Measurements from ENCODE around the gene BTNL9. TPM values are rescaled to one million over a fixed set of nuclear protein-coding genes. Genes with fewer than 3 reads are reported as not detected.
"Not testable (repeated sequence)": the region's sequence is repeated elsewhere in the genome, so short reads cannot be mapped to it uniquely, and the experiment has no call there.

The BTNL9 gene
- total RNA-seq, 1 donor from 2014 or later = 99.8 TPM

DNA sequence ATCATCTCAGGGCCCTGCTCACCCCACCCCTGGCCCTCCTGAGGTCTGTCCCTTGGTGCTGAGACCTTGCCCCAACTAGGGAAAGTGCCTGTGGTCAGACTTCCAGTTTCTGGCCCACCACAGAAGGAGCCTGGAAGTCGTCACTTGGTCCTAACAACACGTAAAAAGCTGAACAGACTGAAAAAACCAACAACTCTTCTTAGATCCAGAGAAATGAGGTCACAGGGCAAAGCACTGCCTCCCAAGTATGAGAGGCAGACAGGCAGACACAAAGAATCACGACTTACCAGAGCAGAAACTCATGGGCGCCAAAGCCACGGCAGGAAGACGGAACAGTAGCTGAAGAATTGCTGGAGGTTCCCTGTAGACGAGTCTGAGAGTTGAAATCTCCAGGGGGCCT, 52.4 kb downstream of the BTNL9 start:
- no peak overlapping the region for H3K27ac ChIP-seq
- H3K4me1 ChIP-seq = no peaks in the 10 kb centered on the region
- TF ChIP-seq, protein P1, sequence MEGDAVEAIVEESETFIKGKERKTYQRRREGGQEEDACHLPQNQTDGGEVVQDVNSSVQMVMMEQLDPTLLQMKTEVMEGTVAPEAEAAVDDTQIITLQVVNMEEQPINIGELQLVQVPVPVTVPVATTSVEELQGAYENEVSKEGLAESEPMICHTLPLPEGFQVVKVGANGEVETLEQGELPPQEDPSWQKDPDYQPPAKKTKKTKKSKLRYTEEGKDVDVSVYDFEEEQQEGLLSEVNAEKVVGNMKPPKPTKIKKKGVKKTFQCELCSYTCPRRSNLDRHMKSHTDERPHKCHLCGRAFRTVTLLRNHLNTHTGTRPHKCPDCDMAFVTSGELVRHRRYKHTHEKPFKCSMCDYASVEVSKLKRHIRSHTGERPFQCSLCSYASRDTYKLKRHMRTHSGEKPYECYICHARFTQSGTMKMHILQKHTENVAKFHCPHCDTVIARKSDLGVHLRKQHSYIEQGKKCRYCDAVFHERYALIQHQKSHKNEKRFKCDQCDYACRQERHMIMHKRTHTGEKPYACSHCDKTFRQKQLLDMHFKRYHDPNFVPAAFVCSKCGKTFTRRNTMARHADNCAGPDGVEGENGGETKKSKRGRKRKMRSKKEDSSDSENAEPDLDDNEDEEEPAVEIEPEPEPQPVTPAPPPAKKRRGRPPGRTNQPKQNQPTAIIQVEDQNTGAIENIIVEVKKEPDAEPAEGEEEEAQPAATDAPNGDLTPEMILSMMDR (IDR thresholded peaks at IDR 0.05) = no peak
- intact Hi-C loops (cut with DNase I) = no loop called here
- no peaks in the 10 kb centered on the region for H3K9me3 ChIP-seq
- no peaks in the 10 kb centered on the region for H3K27me3 ChIP-seq
- no peak for DNase-seq
- no peak overlapping the region for H3K4me3 ChIP-seq
- no peaks in the 10 kb centered on the region for H3K36me3 ChIP-seq
- no peak for ATAC-seq

- H3K27ac ChIP-seq; intact Hi-C loops (cut with DNase I); ATAC-seq; H3K4me3 ChIP-seq; H3K9me3 ChIP-seq; DNase-seq; H3K4me1 ChIP-seq; H3K36me3 ChIP-seq: not testable (repeated sequence)
- peaks cover 15% of the 10 kb centered on the region for H3K27me3 ChIP-seq
Measured at GRCh38 chr5:181095162-181095561, 55.1 kb downstream of the BTNL9 start.

GRCh38 chr5:181096721-181097382, 56.8 kb downstream of the BTNL9 start:
- ATAC-seq; H3K4me3 ChIP-seq; H3K27ac ChIP-seq; H3K4me1 ChIP-seq; DNase-seq; H3K9me3 ChIP-seq; intact Hi-C loops (cut with DNase I); H3K36me3 ChIP-seq: not testable (repeated sequence)
- peaks cover 18% of the 10 kb centered on the region for H3K27me3 ChIP-seq

GRCh38 chr5:181097383-181097753, 57.3 kb downstream of the BTNL9 start:
- intact Hi-C loops (cut with DNase I); H3K36me3 ChIP-seq; H3K4me3 ChIP-seq; H3K27ac ChIP-seq; H3K9me3 ChIP-seq; ATAC-seq; DNase-seq; H3K4me1 ChIP-seq: not testable (repeated sequence)
- H3K27me3 ChIP-seq = peaks cover 18% of the 10 kb centered on the region

DNA sequence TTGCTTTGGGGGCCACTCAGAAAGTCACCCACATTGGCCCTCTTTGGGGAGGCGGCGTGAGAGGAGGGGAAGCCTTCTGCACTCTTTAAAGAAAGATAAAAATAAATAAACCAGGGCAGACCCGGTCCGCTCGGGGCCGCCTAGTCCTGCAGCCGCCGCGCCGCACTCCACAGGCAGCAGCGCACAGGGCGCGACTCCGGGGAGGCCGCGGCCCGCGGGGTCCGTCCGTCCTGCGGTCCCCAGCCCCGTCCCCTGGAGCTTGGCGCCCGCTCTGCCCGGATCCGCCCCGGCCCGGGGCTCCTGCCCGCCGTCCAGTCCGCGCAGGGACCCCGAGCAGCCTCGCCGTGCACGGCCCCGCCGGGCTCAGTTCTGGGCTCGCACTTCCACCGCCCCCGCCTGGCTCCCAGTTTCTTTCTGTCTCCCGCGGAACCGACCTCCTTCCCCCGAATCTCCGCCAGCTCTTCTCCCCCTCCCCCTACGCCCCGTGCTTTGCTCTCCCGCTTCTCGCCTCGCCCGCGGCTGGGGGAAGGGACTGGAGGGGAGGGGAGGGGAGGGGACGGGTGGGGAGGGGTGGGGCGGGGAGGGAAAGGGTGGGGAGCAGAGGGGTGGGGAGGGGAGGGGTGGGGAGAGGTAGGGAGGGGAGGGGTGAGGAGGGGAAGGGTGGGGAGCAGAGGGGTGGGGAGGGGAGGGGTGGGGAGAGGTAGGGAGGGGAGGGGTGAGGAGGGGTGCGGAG, 57.9 kb downstream of the BTNL9 start:
- H3K36me3 ChIP-seq; DNase-seq; H3K4me1 ChIP-seq; intact Hi-C loops (cut with DNase I); H3K9me3 ChIP-seq; H3K27ac ChIP-seq; H3K4me3 ChIP-seq: not testable (repeated sequence)
- H3K27me3 ChIP-seq = peaks cover 18% of the 10 kb centered on the region
- ATAC-seq = peak; percentile 55

DNA sequence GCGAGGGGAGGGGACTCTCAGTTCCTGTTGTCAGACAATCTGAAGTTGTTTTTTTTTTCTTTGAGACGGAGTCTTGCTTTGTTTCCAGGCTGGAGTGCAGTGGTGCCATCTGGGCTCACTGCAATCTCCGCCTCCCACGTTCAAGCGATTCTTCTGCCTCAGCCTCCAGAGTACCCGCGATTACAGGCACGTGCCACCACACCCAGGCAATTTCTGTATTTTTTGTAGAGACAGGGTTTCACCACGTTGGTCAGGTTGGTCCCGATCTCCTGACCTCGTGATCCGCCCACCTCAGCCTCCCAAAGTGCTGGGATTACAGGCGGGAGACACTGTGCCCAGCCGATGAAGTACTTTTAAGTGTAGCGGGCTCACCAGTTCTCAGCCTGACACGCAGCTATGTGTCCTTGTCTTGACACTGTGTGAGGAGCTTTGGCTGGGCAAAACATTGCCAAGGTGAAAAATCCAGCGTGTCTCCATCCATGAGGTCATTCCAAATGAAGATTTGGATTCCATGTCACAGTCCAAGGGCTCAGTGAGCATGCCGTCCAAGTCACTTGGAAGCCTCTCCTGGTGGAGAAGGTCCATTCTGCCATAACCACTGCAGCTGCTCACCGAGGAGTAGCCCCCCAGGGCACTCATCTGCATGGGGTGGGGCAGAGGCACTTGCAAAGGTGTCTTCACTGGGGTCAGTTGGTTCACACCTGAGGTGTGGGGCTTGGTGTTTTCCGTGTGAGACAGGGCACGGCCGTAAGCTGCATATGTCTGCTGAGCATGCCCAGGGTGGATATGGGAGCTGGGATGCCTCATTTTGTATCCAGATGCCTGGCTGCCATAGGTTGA, 58.9 kb downstream of the BTNL9 start:
- H3K4me3 ChIP-seq = no peak overlapping the region
- peaks cover 18% of the 10 kb centered on the region for H3K27me3 ChIP-seq
- TF ChIP-seq, protein P1 (IDR thresholded peaks at IDR 0.05) = no peak
- H3K36me3 ChIP-seq = no peaks in the 10 kb centered on the region
- intact Hi-C loops (cut with DNase I) = no loop called here
- DNase-seq (peak; percentile 38), ATAC-seq (no peak)
- no peaks in the 10 kb centered on the region for H3K4me1 ChIP-seq
- H3K27ac ChIP-seq = no peak overlapping the region
- no peaks in the 10 kb centered on the region for H3K9me3 ChIP-seq

- no peak overlapping the region for H3K27ac ChIP-seq
- no peaks in the 10 kb centered on the region for H3K4me1 ChIP-seq
- no peak for ATAC-seq
- H3K36me3 ChIP-seq = no peaks in the 10 kb centered on the region
- no peaks in the 10 kb centered on the region for H3K9me3 ChIP-seq
- H3K4me3 ChIP-seq = no peak overlapping the region
- TF ChIP-seq, protein P1 (IDR thresholded peaks at IDR 0.05) = no peak
- peaks cover 18% of the 10 kb centered on the region for H3K27me3 ChIP-seq
- intact Hi-C loops (cut with DNase I) = no loop called here
- no peak for DNase-seq
Measured at GRCh38 chr5:181099602-181100086, 59.6 kb downstream of the BTNL9 start.

Data from upper lobe of right lung (tissue), 1 donor.